Mesodermal cell (in vitro differentiated cells): ENCODE measurements around the gene ANKRD29.

ENCODE experiments used
- H3K27ac ChIP-seq: 2 replicates; pipeline ENCODE4 v1.7.0; 2013; ENCODE audit warnings: mild to moderate bottlenecking, low read depth, low read length, moderate library complexity; ENCODE audit not compliant: severe bottlenecking
- H3K36me3 ChIP-seq: 2 replicates; pipeline ENCODE4 v1.7.1; 2013; ENCODE audit warnings: mild to moderate bottlenecking, low read length, moderate library complexity; ENCODE audit not compliant: control insufficient read depth, insufficient read depth
- H3K4me1 ChIP-seq: one replicate; pipeline ENCODE4 v1.7.1; 2013; ENCODE audit warnings: mild to moderate bottlenecking, low read length; ENCODE audit not compliant: insufficient read depth, control insufficient read depth, poor library complexity, severe bottlenecking
- H3K4me3 ChIP-seq: 2 replicates; pipeline ENCODE4 v1.7.0; 2013; ENCODE audit warnings: low read length, control low read depth, mild to moderate bottlenecking; ENCODE audit not compliant: insufficient read depth, poor library complexity, severe bottlenecking; ENCODE audit errors: extremely low read depth
- H3K9me3 ChIP-seq: 2 replicates; pipeline ENCODE4 v1.7.1; 2013; ENCODE audit warnings: mild to moderate bottlenecking, low read length, moderate library complexity; ENCODE audit not compliant: control insufficient read depth
- WGBS, 2 experiments: methylation state at CpG; one replicate each; pipeline ENCODE4 v1.1.5; 2013; ENCODE audit warnings: missing lambda C conversion rate in 2 of 2; ENCODE audit not compliant: insufficient coverage in 2 of 2; 5-methylcytosine and 5-hydroxymethylcytosine counted together

ANKRD29 gene

DNA sequence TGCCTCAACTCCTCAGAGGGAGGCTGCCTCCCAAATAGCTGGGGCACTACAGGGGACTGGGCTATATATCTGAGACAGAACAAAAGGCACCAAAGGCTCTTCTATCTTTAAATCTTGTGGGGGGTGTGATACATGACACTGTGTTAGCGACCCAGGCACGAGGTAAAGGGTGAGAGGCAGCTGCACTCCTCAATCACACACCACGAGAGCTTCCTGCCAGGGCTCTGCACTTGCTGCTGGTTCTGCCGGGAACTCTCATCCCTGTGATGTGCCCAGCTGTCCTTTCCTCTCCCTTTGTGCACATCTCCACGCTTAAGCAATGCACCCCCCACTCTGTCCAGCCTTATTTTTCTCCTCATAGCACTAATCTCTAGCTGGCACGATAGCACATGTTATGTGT lies 108.8 kb downstream of the ANKRD29 start:
- no peak overlapping the region for H3K4me3 ChIP-seq
- H3K4me1 ChIP-seq, result peaks cover 9% of the 10 kb centered on the region
- H3K9me3 ChIP-seq, result no peaks in the 10 kb centered on the region
- no peak overlapping the region for H3K27ac ChIP-seq
- H3K36me3 ChIP-seq, result peaks cover 96% of the 10 kb centered on the region
- 98 to 100% methylated on average over 2 to 5 of the region's 6 CpGs for WGBS, 2 experiments

DNA sequence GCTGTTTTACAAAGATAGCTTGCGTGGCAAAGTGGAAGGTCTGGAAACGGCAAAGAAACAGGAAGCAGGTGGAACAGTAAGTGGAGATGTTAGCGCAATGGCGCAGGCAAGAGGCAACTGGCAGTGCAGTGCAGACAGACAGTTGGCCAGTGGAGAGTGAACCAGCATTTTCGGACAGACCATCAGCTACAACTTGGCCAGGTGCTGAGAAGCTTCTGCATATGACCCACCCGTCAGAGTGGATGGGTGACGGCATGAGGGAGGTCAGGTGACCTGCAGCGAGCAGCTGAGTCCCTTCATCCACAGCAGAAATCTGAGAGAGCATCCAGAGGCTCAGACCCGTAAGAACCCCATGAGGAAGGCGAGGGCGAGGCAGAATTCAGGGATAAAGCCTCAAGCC lies 110.2 kb downstream of the ANKRD29 start:
- H3K36me3 ChIP-seq, result peaks cover 94% of the 10 kb centered on the region
- no peak overlapping the region for H3K27ac ChIP-seq
- no peaks in the 10 kb centered on the region for H3K9me3 ChIP-seq
- no peak overlapping the region for H3K4me3 ChIP-seq
- no peaks in the 10 kb centered on the region for H3K4me1 ChIP-seq
- WGBS, 2 experiments, result 89 to 100% methylated on average over 9 to 10 of the region's 11 CpGs

DNA sequence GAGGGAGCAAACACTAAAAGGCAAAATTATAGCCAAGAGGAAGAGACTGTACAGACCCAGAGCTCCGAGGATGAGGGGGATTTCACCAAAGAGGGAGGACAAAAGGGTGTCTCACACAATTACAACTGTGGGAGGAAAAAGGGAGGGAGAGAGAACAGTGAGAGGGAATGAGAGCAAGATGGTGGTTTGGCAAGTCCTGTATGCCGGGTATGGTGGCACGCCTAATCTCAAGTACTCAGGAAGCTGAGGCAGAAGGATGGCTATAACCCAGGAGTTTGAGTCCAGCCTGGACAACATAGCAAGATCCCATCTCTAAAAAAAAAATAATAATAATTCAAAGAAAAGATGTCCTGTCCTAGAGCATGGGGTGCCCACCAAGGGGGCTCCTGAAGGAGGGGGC lies 110.7 kb downstream of the ANKRD29 start:
- H3K4me1 ChIP-seq, result no peaks in the 10 kb centered on the region
- peaks cover 94% of the 10 kb centered on the region for H3K36me3 ChIP-seq
- H3K9me3 ChIP-seq, result no peaks in the 10 kb centered on the region
- H3K27ac ChIP-seq, result no peak overlapping the region
- no peak overlapping the region for H3K4me3 ChIP-seq
- 33 to 47% methylated on average over 2 to 3 of the region's 3 CpGs for WGBS, 2 experiments

DNA sequence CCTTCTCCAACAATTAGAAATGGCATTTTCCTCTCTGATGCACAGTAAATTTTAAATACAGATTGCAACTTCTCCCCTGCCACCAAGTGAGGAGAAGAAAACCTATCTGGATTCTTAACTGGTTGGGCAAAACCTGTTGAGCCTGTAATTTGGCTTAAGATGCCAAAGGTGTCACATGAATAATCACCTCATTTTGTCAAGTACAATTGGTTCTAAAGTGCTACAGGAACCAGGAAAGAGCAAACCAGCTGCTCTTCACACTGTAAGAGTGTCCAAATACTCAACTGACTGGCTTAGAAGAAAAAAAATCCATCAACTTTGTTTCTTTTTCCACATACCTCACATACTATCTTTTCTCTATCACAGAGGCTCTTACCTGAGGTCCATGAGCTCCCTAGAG lies 111.8 kb downstream of the ANKRD29 start:
- no peaks in the 10 kb centered on the region for H3K9me3 ChIP-seq
- H3K4me1 ChIP-seq, result no peaks in the 10 kb centered on the region
- H3K4me3 ChIP-seq, result no peak overlapping the region
- peaks cover 94% of the 10 kb centered on the region for H3K36me3 ChIP-seq
- H3K27ac ChIP-seq, result no peak overlapping the region
